Esophagus squamous epithelium (tissue), 4 donors: Measurements from ENCODE around the gene PLCB1.

ENCODE experiments used
- CTCF ChIP-seq, 6 experiments: fragments of 450-650 bp in 4 of 6; fragments of 200-600 bp in 2 of 6; sonication (generic) in 2 of 6; IDR thresholded peaks; one replicate each; pipeline ENCODE4 v1.5.1; 2016 to 2019; ENCODE audit warnings: antibody characterized with exemption in 6 of 6, mild to moderate bottlenecking in 4 of 6, moderate library complexity in 4 of 6
- POLR2A ChIP-seq, 4 donors: fragments of 450-650 bp; IDR thresholded peaks; one replicate each; pipeline ENCODE4 v1.6.1; 2017; ENCODE audit warnings: antibody characterized with exemption in 4 of 4, mild to moderate bottlenecking in 4 of 4, moderate library complexity in 3 of 4

DNA sequence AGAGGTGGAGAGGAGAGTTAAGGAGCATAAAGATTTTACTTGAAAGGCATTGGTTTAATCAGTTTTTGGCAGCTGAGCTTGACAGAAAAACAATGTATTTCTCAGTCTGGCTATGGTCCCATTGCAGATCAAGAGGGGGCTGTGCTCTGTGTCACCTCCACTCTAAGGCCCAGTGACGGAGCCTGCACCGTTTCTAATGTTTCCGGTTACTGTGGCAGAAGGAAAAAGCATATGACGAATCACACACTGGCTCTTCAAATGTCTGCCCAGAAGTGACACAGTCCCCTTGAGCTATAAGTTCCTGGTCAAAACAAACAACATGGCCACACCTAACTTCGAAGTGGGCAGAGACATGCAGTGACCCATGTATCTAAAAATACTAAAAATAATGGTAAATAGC is 372.0 kb downstream of the PLCB1 start:
- no peak for TF ChIP-seq POLR2A (IDR thresholded peaks at IDR 0.05)
- TF ChIP-seq CTCF (IDR thresholded peaks at IDR 0.05): no peak
